GM19193 (cell line): Measurements from ENCODE around the gene GALE.

ENCODE experiments used
- POLR2A ChIP-seq: IDR thresholded peaks from 4 replicates; pipeline ENCODE4 v1.6.1; 2011; ENCODE audit not compliant: insufficient read depth, insufficient read length; ENCODE audit errors: extremely low read depth

The GALE gene

DNA sequence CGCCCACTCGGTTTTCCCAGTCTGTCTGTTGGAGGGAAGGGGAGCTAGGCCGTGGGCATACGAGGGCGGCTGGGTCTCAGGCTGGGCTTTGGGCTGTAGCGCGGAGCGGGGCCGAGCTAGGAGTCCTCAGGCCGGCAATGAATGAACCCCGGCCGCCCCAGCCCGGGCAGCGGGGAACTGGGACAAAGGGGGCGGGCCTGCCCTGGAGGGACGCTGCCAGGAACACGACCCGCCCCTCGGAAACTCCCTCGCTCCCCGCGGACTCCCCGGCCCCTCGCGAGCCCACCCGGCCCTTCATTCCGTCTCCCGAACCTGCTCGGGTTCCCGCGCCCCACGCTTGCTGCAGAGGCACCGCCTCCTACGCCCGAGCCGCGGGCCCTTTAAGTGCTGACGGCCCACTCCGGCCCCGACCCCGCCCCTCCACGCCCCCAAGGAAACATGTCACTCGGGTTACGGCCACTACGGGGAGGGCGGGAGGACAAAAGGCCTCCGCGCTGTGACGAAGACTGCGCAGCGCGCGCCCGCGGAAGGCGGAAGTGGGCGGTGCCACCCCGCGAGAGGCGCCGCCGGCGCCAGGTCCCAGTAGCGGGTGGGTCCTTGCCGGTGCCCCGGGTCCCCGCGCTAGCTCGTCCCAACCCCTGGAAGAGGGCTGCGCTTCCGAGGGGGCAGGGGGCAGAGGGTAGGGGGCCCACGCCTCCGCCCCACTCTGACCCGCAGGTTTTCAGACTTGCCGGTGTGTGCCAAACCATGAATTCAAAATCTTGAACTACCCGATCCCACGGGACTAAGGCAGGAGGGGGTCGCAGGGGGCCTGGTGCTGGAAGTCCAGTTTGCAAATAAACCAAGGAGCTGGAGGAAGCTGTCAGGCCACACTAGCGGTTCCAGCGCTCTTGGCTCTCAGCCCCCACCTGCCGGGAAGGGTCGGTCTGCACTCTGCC is at the start of gene GALE:
GALE (minus strand) TSS at position 355 of the 938 bp plus-strand sequence. CDS start 1,747 bp downstream, outside the sequence.
- TF ChIP-seq POLR2A: peak; percentile 90

DNA sequence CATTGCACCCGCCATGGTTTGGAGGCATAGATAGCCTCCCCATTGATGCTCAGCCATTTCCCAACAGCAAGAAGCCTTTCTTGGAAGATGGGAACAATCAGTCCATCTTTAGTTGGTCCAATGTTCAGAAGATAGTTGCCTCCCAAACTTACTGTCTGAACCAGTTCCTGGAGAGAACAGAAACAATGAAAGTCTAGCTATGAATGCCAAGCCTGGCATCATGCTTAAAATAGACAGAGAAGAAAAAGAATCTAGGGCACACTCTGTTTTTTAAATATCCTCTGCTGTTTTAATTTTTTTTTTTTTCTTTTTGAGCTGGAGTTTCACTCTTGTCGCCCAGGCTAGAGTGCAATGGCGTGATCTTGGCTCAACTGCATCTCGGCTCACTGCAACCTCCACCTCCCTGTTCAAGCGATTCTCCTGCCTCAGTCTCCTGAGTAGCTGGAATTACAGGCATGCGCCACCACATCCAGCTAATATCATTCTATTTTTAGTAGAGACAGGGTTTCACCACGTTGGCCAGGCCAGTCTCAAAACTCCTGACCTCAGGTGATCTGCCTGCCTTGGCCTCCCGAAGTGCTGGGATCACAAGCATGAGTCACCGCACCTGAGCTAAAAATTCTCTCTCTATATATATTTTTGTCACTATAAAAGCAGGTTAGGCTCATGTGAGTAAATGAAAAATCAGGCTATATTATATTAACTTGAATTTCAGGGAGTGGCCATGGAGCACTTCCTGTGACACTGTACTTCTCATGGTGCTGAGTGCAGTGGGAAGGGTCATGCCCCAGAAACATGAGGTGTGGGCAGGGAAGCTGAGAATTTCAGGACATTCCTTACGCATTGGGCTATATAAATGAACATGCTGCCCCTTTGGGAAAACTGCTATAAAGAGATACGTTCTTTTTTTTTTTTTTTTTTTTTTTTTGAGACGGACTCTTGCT is 48.4 kb upstream of the GALE start:
- TF ChIP-seq POLR2A: no peak

DNA sequence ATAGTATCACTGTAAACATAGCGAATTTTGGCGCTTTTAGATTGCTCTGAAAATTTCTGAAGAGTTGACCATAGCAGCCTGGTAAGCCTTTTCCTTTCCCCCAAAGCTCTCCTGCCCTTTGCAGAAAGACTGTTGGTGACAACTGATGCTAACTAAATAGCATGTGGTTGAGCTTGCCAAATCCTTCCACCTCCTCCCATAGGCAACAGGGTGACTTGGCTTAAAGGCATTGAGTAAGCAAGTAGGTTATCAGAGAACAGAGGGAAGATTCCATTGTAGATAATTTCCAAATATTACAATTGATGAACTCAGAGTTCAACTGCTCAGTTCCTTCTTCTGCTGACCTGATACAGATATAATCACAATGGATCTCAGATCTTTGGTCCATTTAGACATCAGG is 44.6 kb upstream of the GALE start:
- no peak for TF ChIP-seq POLR2A

DNA sequence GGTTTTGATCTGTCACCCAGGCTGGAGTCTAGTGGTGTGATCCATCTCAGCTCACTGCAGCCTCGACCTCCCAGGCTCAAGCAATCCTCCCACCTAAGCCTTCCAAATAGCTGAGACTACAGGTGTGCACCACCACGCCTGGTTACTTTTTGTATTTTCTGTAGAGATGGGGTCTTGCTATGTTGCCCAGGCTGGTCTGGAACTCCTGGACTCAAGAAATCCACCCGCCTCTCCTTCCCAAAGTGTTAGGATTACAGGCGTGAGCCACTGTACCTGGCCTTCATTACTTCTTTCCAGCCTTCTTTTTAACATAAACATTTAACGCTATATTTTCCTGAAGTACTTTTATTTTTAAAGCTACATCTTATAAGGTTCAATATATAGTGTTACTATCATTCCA is 43.1 kb upstream of the GALE start:
- no peak for TF ChIP-seq POLR2A

DNA sequence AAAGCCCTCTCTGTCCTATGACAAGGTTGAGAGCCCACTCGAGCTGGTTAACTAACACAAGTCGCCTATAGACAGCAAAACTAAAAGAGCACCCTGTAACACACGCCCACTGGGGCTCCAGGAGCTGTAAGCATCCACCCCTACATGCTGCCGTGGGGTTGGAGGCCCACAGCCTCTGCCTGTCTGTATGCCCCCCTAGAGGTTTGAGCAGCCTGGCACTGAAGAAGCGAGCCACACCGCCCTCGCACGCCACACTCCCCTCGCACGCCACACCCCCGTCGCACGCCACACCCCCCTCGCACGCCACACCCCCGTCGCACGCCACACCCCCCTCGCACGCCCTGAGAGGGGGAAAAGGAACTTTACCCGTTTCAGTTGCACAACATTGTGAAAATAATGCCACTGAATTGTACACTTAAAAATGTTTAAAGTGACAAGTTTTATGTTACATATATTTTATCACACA is 37.9 kb upstream of the GALE start:
- no peak for TF ChIP-seq POLR2A

DNA sequence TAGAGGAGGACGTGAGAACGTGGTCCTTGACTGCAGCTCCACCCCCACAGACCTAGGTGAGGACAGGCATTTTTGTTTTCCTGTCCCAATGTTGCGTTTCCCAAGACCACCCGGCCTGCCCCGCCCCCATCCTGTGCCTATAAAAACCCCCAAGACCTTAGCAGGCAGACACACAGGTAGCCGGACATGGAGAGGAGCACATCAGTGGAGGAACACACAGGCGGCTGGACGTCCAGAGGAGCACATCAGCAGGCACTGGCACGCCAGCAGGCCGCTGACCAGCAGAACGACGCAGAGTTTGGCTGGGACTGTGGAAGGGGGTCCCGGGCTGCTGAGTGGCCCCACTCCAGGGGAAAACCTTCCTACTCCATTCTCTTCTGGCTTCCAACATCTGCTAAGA is 37.4 kb upstream of the GALE start:
- no peak for TF ChIP-seq POLR2A

DNA sequence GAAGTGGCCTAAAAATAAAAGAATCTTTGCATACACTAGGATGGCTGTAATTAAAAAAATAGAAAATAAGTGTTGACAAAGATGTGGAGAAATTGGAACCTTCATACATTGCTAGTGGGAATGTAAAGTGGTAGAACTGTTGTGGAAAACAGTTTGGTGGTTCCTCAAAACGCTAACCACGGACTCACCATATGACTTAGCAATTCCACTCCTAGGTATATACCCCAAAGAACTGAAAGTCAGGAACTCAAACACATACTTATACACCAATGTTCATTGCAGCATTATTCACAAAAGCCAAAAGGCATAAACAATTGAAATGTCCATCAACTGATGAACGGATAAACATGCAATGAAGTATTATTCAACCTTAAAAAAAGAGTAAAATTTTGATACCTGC is 35.5 kb upstream of the GALE start:
- TF ChIP-seq POLR2A: no peak

DNA sequence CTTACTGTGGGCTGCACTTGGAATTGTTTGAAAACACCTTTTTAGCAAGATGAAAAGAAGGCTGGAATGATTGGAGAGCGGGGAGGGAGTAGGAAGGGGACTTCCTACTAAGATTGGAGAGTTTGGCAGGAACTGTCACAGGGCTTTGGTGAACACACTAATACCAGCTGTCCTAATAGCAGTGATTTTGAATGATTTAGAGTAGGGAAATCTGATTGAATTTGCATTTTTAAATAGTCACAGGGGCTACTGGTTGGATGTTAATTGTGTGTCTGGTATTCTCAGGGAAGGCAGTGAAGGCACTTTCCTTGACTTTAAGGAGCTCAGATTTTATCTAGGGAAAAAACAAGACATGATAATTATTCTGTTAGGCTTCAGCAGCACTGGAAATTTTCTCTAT is 27.2 kb upstream of the GALE start:
- no peak for TF ChIP-seq POLR2A

DNA sequence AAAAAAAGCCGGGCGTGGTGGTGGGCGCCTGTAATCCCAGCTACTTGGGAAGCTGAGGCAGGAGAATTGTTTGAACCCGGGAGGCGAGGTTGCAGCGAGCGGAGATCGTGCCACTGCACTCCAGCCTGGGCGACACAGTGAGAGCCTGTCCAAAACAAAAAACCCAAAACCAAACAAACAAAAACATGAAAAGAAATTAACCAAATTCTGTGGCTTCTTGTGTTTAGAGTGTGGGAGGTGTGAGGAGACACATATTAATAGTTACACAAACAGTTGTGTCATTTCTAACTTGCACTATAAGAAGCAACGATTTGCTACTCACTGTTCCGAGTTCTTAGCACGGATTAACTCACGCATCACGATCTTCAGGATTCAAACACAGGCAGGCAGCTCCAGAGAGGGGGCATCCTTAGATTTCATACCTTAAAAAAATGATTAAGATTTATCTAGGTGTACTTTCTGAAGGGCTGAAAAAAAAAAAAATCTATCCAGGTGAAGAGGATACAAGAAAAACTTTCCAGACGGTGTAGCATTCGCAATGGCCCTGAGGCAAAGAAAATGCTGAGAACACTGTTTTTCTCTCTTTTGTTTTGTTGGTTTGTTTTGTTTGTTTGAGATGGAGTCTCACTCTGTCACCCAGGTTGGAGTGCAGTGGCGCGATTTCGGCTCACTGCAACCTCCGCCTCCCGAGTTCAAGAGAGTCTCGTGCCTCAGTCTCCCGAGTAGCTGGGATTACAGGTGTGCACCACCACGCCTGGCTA is 25.4 kb upstream of the GALE start:
- no peak for TF ChIP-seq POLR2A

DNA sequence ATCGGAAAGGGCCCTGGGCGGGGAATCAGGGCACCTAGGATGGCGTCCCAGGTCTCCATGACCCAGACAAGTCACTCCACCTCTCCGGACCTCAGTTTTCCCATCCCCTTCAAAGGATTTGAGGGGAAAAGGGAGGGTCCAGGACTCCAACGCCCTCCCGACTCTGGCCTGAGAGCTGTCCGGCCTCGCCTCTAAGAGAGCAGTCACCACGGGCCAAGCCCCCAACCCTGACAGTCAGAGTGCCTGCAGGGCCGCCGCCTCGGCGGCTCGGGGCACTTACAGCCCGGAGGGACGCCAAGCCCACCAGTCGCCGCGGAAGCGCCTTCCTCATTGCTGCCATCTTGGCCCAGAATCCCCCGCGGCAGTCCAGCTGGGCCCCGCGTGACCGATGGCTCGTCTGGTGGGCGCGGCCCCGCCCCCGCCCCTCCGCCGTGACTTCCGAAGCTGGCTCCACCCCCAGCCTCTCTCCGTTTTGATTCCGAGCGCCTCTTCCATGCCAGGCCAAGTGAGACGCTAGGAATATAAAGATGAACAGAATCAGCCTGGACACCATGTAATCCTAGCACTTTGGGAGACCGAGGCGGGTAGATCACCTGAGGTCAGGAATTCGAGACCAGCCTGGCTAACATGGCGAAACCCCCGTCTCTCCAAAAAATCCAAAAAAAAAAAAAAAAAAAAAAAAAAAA is 24.7 kb upstream of the GALE start, which contains the start of gene HMGCL:
HMGCL (minus strand) TSS at position 354 of the 686 bp plus-strand sequence; CDS start at position 340, 14 bp downstream.
- TF ChIP-seq POLR2A: peak; percentile 96

DNA sequence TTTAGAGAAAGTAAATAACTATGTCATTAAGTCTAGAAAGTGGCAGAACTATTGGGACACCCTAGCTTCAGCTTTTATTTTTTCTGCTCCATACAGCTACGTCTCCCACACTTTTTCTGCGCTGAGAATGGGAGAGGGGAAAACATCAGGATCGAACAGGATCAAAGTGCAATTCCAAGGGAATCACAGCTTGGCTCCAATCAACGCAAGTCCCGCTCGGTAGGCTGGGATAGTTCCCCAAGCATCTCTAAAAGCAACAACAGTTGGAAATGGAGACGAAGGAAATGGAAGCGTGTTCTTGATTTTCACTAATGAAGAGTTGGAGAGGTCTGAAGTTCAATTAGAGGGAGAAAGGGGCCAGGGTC is 24.1 kb upstream of the GALE start:
- TF ChIP-seq POLR2A: no peak

DNA sequence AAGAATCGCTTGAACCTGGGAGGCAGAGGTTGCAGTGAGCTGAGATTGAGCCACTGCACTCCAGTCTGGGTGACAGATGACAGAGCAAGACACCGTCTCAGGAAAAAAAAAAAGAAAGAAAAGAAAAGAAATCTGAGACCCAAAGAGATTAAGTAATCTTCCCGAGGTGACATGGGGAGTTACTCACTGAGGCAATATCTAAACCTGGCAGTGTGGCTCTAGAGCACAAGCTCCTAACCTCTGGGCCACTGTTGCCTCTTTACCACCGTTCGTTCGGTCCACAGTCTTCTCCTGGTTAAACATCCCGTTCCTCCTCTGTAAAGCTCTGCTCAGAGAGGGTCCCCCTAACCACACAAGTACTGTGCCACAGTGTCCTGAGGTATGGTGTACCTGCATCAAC is 23.2 kb upstream of the GALE start:
- TF ChIP-seq POLR2A: no peak

DNA sequence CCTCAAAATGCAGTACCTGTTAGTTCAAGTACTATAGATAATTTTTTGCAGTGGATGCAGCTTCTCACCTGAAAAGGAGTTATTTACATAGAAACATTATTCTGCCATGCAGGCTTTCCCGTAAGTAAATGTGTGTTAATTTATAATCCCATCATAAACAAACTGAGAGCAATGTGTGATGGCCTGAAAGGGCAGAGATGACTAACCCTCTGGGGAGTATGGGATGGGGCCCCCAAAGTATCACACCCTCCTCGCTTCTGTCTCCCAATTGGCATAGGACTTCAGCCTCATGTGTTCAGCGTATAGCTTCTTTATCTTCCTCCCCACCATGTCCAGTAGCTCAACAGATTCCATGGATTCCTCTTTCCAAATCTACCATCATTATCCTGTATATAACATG is 17.1 kb upstream of the GALE start:
- no peak for TF ChIP-seq POLR2A

DNA sequence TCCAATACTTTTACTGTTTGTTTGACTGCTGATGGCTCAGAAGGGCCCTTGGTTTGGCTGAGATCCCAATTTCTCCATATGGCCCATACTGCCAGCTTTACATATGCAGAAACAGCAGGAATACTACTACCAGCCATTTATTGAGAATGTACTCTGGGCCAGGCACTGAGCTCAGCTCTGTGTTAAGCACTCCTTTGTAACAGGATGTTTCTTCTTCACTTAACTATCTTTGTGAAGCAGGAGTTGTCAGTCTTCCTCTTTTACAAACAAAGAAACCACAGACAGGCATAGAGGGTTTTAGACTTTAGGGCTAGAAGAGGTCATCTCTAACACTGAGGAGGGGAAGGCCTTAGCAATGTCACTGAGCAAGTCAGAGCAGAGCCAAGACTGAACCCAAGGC is 16.4 kb upstream of the GALE start:
- no peak for TF ChIP-seq POLR2A
